Lower leg skin (tissue), 3 donors: ENCODE results near the gene CRTC1.

Experiments used
- CTCF ChIP-seq, 3 donors: fragments of 450-650 bp; IDR thresholded peaks; one replicate each; pipeline ENCODE4 v1.5.1; 2016; ENCODE audit warnings: antibody characterized with exemption in 3 of 3, mild to moderate bottlenecking in 3 of 3, moderate library complexity in 2 of 3
- POLR2A ChIP-seq, 2 donors: fragments of 450-650 bp; IDR thresholded peaks; one replicate each; pipeline ENCODE4 v1.6.1; 2016 to 2017; ENCODE audit warnings: antibody characterized with exemption in 2 of 2, mild to moderate bottlenecking in 1 of 2, moderate library complexity in 1 of 2

- TF ChIP-seq CTCF (IDR thresholded peaks at IDR 0.05) (no peak), POLR2A (IDR thresholded peaks at IDR 0.05) (no peak)
These were observed 130.6 kb downstream of the CRTC1 start for GRCh38 chr19:18814063-18814462.
